GM06990 (cell line): ENCODE measurements around the gene RRH.

Experiments used
- DNase-seq: peaks from one replicate; pipeline ENCODE4 v3.0.0-alpha.2; 2011; ENCODE audit not compliant: insufficient read length; ENCODE audit errors: extremely low read depth
- H3K27me3 ChIP-seq: replicated peaks from 2 replicates; pipeline ENCODE4 v1.6.0; 2011; ENCODE audit warnings: low read length; ENCODE audit not compliant: control insufficient read depth, insufficient read depth
- H3K36me3 ChIP-seq: 2 replicates; pipeline ENCODE4 v1.5.1; 2011; ENCODE audit warnings: low read length; ENCODE audit not compliant: control insufficient read depth, insufficient read depth
- H3K4me3 ChIP-seq: replicated peaks from 2 replicates; pipeline ENCODE4 v1.5.1; 2011; ENCODE audit warnings: low read depth, mild to moderate bottlenecking, control low read depth, low read length
- CTCF ChIP-seq: IDR thresholded peaks from 2 replicates; pipeline ENCODE4 v1.5.1; 2011; ENCODE audit warnings: low read length, control low read depth, mild to moderate bottlenecking, inconsistent platforms; ENCODE audit not compliant: insufficient read depth, poor library complexity, severe bottlenecking

RRH gene

GRCh38 chr4:109811707-109812106, 16.1 kb upstream of the RRH start:
- no peak for DNase-seq
- H3K4me3 ChIP-seq: no peak overlapping the region

DNA sequence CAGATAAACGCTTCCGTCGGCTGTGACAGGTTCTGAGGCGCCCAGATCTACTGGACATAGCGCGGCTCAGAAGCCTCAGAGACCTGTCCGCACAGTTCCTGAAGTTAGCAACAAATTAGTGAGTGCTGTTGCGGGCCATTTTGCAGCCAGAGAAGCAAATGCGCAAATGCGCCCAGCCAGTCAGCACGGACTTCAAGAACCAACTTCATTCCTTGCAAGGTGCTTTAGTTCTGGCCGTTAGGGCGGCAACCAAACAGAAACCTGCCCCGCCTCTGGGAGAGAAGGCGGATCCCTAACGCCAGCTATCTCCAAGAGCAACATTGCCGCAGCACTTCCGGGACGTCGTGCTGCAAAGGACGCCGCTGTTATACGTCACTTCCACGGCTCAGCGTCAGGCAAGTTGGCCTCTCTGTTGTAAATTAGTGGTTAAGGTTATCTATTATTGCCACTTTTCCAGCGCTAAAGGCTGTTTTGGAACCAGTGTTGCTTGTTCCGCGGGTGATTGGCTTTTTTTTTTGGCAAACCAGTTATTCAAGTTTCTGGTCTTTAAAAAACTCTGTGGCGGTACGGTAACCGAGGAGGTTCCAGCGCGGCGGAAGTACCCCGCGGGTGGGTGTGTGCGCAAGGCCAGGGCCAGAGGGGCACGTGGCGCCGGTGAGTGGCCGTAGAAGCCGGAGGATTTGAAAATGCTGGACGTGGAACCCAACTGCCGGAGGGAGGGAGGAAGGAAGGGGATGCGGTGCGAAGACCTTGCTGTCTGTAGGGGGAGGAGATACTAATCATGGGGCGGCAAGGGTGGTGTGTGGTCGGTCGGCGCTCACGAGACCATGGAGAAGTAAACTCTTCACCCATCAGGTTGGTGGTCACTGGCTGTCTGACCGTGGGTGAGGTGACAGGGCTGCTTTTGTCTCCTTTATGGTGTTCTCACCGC, 12.4 kb upstream of the RRH start, which contains the start of gene GAR1:
Gene GAR1, plus strand, starts transcription at position 612 of the 931 bp plus-strand sequence. CDS start 403 bp downstream, outside the sequence.
- no peaks in the 10 kb centered on the region for H3K27me3 ChIP-seq
- no peak for TF ChIP-seq CTCF
- DNase-seq: peak; percentile 82
- peaks cover 3% of the 10 kb centered on the region; the same call in 1 of the 2 replicates for H3K36me3 ChIP-seq
- peak within 1 kb of the TSS; percentile 71 for H3K4me3 ChIP-seq

More at GRCh38 chr4:109811707-109812106, 16.1 kb upstream of the RRH start:
- no peaks in the 10 kb centered on the region for H3K27me3 ChIP-seq
- no peaks in the 10 kb centered on the region for H3K36me3 ChIP-seq
- TF ChIP-seq CTCF: no peak

DNA sequence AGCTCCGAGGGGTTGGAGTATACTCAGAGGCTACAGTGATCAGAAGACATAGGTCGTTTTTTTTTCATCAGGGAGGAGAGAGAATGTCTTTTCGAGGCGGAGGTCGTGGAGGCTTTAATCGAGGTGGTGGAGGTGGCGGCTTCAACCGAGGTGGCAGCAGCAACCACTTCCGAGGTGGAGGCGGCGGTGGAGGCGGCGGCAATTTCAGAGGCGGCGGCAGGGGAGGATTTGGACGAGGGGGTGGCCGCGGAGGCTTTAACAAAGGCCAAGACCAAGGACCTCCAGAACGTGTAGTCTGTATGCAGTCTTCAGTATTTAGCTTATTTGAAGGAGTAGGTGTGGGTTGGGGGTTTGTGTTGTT, 11.7 kb upstream of the RRH start:
- peak; percentile 24 for DNase-seq
- TF ChIP-seq CTCF: no peak
- H3K4me3 ChIP-seq: peak overlapping the region; percentile 71
- H3K36me3 ChIP-seq: peaks cover 4% of the 10 kb centered on the region
- no peaks in the 10 kb centered on the region for H3K27me3 ChIP-seq

DNA sequence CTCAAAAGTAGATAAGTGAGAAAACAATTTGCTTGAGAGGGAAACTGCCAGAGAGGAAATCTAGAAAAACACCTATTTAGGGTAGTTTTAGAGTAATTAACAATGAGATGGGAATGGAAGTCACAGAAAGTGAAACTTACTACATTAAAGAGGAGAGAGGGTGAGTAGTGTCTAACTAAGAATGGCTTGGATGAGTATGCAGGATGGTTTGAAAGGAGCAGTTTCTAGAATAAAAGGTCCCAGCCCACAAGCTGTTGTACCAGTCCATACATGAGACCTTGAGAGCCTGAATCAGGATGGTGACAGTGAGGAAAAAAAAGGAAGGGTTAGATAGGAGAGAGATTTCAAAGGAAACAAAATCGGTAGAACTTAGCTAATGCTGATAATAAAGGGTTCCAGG, 10.9 kb upstream of the RRH start:
- TF ChIP-seq CTCF: no peak
- Histone ChIP-seq H3K27me3 (no peaks in the 10 kb centered on the region), H3K36me3 (peaks cover 4% of the 10 kb centered on the region), H3K4me3 (peak overlapping the region; percentile 71)
- DNase-seq: no peak

GRCh38 chr4:109818268-109818667, 9.5 kb upstream of the RRH start:
- Histone ChIP-seq H3K27me3 (no peaks in the 10 kb centered on the region), H3K36me3 (peaks cover 8% of the 10 kb centered on the region), H3K4me3 (no peak overlapping the region)
- no peak for DNase-seq
- no peak for TF ChIP-seq CTCF

- no peaks in the 10 kb centered on the region for H3K27me3 ChIP-seq
- no peak overlapping the region for H3K4me3 ChIP-seq
- H3K36me3 ChIP-seq: peaks cover 8% of the 10 kb centered on the region
- DNase-seq: no peak
- no peak for TF ChIP-seq CTCF
These were observed 7.2 kb upstream of the RRH start for GRCh38 chr4:109820563-109820962.
